Stimulated activated CD8-positive, alpha-beta memory T cell treated with anti-CD3 and anti-CD28 coated beads, Interleukin-7, amount 100 ng/mL, for 1 hour (primary cell): ENCODE measurements around the gene TGIF1.

Experiments used
- DNase-seq, 2 donors: peaks; one replicate each; pipeline ENCODE4 v3.0.0-alpha.2; 2020; ENCODE audit warnings: low read depth in 2 of 2

TGIF1 gene

DNA sequence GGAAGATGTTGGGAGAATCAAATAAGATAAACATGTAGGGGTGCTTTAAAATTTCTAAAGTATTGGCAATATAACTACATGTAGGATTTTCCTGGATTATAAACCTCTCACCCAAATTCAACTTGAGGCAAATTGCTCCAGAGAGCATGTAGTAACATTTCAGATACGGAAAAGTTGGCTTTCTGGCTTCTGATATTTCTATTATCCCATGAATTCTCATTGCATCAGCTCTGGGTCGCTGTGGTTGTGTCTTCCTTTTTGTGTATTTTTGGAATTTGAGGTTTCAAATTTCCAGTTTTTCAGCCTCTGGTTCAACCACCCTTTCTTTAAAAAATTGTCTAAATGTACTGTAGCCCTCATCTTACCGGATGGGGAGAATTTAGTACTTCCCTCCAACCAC, 32.3 kb downstream of the TGIF1 start:
- DNase-seq = no peak

DNA sequence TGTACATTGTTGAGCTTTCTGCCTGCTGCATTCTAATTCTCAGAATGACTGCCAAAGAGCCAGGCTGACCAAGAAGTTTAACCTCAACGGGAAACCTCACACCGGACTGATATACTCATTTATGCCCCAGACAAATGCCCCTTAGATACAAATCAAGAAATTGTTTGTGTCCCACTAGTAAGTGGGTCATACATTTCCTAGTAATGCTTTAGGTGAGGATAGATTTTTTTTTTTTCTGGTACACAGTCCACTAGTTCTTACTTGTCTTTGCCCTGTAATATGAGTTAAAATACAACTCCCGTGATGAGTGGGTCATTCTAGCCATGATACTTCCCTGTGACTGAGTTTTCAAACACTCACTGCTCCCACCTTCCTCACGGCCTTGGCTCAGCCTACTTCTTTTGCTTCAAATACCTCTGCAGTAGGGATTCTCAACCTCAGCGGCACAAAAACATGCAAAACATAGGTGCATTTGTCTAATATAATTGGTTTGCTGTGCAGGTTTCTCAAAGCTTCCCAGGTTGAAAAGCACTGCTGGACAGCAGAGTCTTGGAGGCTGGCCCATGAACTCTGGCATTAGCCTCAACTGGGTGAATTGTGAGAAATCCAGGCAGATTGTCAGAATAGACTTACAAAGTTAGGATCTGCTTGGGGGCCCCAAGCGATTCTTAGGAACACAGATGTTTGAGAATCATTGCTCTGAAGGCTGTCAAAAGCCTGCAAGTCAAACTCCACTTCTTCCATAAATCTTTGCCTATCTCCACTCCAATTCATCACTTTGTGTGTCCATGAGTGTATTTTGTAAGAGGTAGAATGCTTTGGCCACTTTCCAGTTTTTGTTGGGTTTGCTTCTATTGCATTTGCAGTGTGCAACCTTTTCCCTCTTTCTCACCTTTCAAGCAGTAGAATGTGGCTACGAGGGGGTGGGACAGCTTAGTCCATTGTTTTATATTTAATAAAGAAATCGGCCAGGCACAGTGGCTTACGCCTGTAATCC, 35.5 kb downstream of the TGIF1 start:
- no peak for DNase-seq

DNA sequence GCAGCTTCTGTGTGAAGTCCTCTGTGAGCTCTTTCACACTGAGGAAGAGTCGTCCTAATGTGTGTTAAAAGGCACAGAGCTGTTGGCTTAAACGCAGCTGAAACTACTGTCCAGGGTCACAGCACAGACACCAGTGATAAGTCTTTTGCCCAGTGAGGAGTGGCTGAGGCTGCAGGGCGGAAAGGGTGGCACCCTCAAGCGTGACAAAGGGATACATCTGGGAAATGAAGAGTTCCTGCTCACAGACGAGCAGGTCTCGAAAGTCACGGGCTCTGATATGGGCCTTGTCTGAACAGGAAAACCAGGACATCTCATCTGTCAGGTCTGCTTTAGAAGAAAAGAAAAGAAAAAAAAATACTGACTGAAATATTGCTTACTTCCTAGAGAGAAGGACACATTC, 36.5 kb downstream of the TGIF1 start:
- DNase-seq = no peak

DNA sequence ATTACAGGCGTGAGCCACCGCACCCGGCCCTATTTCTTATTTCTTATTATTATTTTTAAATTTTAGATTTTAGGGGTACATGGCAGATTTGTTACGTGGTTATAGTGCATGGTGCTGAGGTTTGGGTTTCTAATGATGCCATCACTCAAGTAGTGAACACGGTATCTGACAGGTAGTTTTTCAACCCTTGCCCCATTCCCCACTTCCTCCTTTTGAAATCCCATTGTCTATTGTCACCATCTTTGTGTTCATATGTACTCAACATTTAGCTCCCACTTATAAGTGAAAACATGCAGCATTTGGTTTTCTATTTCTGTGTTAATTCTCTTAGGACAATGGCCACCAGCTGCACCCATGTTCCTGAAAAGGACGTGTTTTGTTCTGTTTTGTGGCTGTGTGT, 39.5 kb downstream of the TGIF1 start:
- DNase-seq = no peak

DNA sequence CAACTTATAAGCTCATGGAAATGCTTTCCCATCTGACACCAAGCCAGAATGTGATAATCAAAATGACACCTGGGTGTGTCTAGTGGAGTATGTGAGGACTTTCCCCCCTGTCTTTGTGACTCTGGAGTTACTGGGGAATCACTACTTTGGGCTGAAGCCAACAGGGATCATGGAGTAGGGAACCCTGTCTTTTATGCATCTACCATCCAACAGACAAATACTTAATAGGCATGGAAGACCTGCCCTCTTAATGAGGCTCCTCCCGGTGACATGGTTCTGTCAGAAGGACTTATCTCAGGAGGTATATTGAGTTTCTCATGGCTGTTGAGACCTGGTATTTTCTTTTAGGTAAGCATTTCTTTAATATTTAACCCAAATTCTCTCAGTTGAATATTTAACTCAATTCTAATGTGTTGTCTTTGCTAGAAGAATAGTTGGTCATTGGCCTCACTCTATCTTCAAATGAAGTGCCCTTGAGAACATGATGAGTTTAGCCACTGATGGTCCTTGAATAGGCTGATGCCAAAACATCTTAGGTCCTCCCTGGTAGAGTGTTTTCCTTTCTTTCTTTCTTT, 42.1 kb downstream of the TGIF1 start:
- no peak for DNase-seq

DNA sequence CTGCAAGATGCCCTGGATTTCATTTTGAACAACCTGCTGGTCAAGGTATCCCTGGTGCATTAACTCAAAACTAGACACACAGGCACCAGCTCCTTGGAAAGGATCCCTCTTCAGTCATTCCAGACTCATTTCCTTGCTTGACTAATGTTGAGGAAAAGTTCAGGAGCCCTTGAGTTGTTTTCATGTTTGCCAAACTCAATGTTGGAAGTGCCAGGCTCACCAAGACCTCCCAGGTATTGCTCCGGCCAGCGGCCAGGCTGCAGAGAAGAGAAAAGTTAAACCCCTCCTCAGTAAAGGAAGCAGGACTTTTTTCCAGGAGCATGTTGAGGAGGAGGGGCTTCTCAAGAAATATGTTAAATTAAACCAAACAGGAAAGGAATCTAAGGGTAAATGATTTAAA, 42.7 kb downstream of the TGIF1 start:
- DNase-seq = no peak

DNA sequence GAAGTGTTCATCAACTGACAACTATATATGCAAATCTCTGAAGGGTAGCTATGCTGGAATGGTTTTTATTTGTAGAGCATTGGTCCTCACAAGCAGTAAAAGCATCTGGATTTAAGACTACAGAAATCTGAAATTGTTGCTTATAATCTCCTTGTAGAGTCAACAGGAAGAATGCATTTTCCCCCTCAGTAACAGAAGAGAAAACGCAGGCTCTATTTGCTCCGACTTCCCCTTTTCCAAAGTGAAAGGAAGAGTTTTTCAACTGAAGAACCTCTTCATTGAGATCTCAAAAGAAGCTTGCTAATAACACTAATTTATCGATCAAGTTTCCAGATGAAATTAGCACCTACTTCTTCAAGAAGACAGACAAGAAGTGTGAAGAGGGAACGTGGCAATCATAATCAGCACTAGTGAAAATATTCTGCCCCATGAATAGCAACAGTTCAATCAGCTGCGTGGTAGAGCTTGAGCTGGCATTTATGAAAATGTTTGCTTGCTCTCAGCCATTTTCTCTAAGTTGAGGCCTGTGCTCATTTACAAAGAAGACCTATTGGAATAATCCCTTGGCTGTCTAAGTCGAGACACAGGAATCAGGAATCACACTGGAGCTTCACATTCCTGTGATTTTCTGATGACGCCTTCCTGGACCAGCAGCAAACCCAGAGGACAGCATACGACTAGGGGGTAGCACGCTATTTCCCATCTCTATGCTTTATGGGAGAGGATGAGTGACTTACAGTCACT, 43.7 kb downstream of the TGIF1 start:
- DNase-seq = no peak

DNA sequence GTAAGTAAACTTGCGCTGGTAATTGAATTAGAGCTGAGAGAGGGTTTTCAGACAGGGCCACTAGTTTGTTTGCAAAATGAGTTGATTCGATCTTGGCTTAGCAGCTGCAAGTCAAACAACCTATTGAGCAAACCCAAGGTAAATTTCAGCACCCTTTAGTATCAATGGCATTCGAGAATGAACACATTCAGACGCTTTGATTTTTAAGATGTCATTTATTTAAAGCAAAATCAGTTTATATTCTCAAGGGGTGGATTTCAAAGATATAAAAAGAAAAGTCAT, 44.2 kb downstream of the TGIF1 start:
- DNase-seq = no peak

DNA sequence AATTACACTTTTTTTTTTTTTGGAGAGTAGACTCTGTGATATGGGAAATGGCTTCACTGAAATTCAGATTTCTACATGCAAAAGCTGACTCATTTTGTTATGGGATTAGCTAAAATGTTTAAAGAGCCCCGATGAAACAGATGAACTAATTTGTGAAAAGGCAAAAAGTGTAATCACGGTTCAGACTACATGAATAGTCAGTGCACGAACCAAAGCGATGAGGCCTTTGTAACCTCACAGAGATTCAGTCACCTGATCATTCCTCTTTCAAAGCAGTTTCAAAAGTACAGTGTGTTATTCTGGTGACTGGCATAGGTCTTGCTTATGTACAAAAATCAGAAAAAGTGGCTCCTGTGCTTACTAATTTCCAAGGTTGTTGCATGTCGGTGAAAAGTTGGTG, 44.6 kb downstream of the TGIF1 start:
- no peak for DNase-seq

DNA sequence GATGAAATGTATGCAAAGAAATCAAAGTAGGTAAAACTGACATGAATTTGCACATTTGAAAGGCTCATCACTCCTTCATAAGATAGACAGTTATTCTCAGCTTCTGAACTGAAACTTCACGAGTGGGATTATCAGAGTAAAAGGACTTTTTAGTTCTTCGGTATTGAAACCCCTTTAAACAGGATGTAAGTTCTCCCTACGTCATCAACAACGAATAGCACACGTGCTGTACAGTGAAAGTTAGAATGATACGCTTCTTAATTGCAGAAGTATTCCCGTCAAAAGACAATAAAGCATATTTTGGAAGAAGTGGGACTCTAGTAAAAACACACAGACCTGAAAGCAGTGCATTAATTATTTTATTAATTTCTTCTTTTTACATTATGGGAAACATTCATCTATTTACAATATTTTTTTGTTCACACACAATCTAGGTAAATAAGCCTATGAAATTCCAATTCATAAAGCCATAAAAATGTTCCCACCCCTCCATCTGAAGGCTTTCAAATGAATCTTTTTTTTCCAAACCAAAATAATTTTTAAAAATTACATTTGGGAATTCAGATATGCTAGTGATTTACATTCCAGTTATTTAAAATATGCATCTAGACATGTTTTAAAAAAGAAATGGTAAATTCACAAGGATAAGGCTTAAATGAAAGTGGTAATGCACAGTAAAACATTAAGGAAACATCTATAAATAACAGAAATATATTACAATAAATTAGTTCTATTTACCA, 45.9 kb downstream of the TGIF1 start:
- no peak for DNase-seq

DNA sequence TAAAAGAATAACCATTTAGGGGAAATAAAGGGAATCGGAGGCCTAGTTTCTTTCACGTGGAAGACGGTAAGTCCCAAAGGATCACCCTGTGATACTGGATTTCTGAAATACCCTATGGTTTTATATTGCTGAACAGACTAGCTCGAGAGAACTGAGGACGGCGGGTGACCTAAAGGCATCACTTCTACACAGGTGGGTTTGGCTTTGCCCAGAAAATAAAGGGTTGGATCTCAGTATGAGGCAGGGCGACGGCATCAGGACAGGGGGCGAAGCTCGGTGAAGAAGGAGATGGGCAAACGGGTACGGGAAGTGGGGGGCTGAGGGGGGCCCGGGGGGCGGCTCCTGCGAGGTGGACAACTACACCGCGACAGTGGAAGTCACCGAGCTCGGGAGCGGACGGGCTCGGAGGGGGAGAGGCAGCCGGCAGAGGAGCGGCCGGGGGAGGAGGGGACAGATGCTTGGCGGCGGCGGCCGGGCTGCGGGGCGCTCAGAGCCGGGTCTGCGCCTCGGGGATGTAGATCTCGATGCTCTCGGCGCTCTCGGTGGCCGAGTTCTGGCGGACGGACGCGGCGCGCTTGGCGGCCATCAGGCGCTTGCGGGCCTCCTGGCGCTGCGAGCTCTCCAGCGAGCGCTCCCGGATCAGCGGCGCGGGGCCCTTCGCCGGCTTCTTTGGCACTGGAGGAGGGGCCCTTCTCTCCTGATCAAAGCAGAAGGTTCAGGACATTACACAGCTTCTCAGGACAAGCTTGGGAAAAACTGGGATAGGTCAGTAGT, 48.9 kb downstream of the TGIF1 start:
- no peak for DNase-seq

DNA sequence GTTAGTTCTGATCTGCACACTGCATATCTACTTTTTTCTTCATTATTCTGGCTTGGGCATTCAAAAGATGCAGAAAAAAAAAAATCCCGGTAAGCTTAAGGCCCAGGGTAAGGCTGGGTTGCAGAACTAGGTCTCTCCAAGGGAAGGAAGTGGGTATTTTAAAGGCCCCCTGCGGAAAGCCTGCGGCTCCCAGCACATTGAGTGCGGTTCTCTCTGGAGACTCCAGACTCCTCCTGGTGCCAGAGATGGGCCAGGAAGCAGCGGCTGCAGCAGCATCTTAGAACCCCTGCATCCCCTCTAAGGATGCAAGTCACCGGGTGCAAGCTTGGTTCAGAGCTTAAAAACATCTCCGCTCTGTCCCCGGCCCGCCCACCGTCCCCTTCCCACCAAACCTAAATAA, 49.5 kb downstream of the TGIF1 start:
- no peak for DNase-seq

DNA sequence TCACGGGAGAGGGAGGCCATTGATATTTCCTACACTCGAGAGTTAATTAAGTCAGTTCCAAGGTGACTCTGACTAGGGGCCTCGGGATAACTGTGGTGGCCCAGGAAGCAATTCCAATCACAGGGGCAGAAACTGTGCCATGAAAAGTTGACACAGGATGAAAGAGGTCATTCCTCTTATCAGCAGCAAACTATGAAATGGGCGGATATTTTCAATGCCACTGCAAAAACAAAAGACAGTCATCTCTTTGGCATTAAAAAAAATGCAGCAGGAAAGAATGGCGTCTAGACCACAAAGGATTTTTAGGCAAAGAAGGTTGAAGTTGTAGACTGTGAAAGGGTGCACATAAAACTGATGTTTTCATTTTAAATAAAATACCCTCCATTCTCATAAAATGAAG, 50.0 kb downstream of the TGIF1 start:
- DNase-seq = no peak

DNA sequence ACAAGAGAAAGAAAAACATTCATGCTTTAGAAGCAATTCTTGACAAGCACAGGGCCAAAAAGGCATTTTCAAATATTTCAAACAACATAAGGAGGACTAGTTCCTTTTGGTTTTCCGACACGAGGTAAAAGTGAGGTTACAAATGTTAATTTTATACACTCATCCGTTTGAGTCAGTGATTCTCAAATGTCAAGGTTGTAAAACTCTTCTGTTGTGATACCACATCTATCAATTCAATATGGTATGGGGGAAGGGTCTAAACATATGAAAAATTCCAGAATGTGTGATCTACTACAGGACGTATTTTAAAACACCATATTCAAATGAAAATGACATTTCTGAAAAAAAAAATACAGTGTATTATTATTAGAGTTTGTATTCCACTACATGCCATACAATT, 52.7 kb downstream of the TGIF1 start:
- no peak for DNase-seq

DNA sequence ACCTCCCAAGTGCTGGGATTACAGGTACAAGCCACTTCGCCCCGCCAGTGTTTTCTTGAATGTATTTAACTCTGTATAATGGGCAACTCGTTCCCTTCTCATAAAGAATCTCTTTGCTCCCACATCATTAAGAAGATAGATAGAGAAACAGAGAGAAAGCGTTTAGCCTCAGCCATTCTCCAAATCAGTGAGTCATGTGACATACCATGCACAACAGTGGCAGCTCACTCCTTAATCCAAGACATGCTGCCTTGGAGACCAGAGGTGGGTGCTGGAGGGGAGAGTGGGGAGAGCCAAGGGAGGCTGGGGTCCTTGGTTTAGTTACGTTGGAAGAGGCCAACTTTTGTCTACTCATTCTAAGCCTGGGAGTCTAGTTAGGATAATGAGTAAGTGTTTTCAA, 54.7 kb downstream of the TGIF1 start:
- DNase-seq = no peak

DNA sequence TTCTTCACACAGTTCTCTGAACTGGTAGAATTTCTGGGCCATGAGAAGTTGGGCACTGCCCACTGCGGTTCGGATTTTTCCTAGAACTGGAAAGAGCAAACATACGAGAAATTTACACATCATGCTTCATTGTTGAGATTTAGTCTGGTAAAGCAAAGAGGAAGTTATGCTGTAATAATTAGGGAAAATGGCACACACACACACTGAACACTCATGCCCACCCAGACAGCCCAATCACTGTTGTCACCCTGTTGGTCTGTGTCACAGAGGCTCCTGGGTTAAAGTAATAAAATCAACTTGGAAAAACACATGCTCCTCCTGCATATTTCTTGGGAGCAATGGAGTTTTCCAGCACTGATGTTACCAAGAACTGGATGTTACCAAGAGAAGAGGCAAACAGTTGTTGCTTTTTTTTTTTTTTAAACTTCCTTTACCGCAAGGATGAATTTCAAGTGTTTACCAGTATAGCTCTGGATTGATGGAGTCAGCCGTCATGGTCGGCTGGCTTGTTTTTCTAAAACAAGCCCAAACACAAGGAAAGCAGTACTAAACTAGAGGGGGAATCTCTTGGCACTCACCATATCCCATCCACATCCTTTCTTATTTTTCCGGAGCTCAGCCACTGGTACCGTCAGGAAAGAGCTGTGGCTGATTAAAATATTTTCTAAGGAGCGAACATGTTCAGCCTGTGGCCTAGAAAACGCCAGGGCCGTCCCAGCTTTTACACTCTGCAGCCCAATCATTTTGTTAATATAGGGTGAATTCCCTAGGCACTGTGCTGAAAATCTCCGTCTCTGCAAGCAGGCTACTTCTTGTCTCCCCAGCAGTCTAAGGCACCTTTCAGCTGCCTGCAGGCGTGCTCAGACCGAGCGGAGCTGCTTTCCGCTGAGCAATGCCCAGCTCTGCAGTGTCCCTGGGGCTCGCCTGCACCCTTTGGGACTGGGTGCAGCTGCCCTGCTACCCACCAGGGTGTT, 58.9 kb downstream of the TGIF1 start:
- no peak for DNase-seq
